IMR-90 (cell line): ENCODE measurements around the gene F2RL1. TPM values are rescaled to one million over a fixed set of nuclear protein-coding genes. Genes with fewer than 3 reads are reported as not detected.
"Not testable (repeated sequence)": the region's sequence is repeated elsewhere in the genome, so short reads cannot be mapped to it uniquely, and the experiment has no call there.

Experiments
- ATAC-seq: fragments of 200-7000 bp; cut with Tn5 transposase; 2 replicates; pipeline ENCODE4 v1.9.1; 2020; ENCODE audit warnings: low read depth, mild to moderate bottlenecking, moderate library complexity
- BruUV-seq: library from RNA; stranded (reverse); fragments of 400-500 nt; replicated peaks from 2 replicates; lab custom pipeline; 2021; lab: Mats Ljungman, UMichigan
- CTCF ChIA-PET: fragments of 300-600 bp; formaldehyde crosslinking; extraction: SDS; loops from one replicate; lab custom pipeline; 2021; ENCODE audit warnings: antibody characterized with exemption; lab: Yijun Ruan, JAX
- POLR2A ChIA-PET: fragments of 300-600 bp; sonication (Branson Sonifier 250); formaldehyde crosslinking; loops from one replicate; lab custom pipeline; 2022; ENCODE audit warnings: antibody characterized with exemption; ENCODE audit not compliant: unreplicated experiment; lab: Charles Lee
- DNase-seq: peaks from one replicate; pipeline ENCODE4 v3.0.0; 2013
- H2AFZ ChIP-seq: replicated peaks from 2 replicates; pipeline ENCODE3; 2013; ENCODE audit warnings: low read length, mild to moderate bottlenecking; ENCODE audit not compliant: poor library complexity
- H2AK5ac ChIP-seq: 2 replicates; pipeline ENCODE4 v1.6.1; 2013; ENCODE audit warnings: low read depth, low read length, inconsistent platforms
- H2AK9ac ChIP-seq: replicated peaks from 2 replicates; pipeline ENCODE3; 2013; ENCODE audit warnings: mild to moderate bottlenecking, low read depth, low read length, moderate library complexity; ENCODE audit not compliant: poor library complexity
- H2BK120ac ChIP-seq: 2 replicates; pipeline ENCODE4 v1.6.1; 2013; ENCODE audit warnings: low read depth, low read length, inconsistent platforms
- H2BK15ac ChIP-seq: 3 replicates; pipeline ENCODE4 v1.6.1; 2013; ENCODE audit warnings: low read depth, low read length, inconsistent platforms
- H2BK20ac ChIP-seq: 2 replicates; pipeline ENCODE4 v1.6.1; 2013; ENCODE audit warnings: low read depth, mild to moderate bottlenecking, inconsistent platforms, low read length, moderate library complexity
- H2BK5ac ChIP-seq: 2 replicates; pipeline ENCODE4 v1.6.1; 2013; ENCODE audit warnings: mild to moderate bottlenecking, low read depth, low read length, inconsistent platforms; ENCODE audit not compliant: poor library complexity, severe bottlenecking
- H3K14ac ChIP-seq: replicated peaks from 2 replicates; pipeline ENCODE4 v1.6.1; 2013; ENCODE audit warnings: low read depth, low read length, inconsistent platforms
- H3K18ac ChIP-seq: 2 replicates; pipeline ENCODE4 v1.6.1; 2013; ENCODE audit warnings: low read depth, low read length, control low read depth
- H3K23ac ChIP-seq: 2 replicates; pipeline ENCODE4 v1.6.1; 2013; ENCODE audit warnings: low read depth, low read length, inconsistent platforms
- H3K27ac ChIP-seq: 2 replicates; pipeline ENCODE4 v1.5.1; 2013; ENCODE audit warnings: mild to moderate bottlenecking, control low read depth, low read length; ENCODE audit not compliant: insufficient read depth
- H3K27me3 ChIP-seq: 2 replicates; pipeline ENCODE4 v1.6.1; 2013; ENCODE audit warnings: low read length; ENCODE audit not compliant: control insufficient read depth, insufficient read depth
- H3K36me3 ChIP-seq: 2 replicates; pipeline ENCODE4 v1.6.1; 2013; ENCODE audit warnings: low read length, mixed read lengths; ENCODE audit not compliant: control insufficient read depth, insufficient read depth
- H3K4ac ChIP-seq: 2 replicates; pipeline ENCODE4 v1.6.1; 2013; ENCODE audit warnings: low read depth, low read length, inconsistent platforms
- H3K4me1 ChIP-seq: 2 replicates; pipeline ENCODE4 v1.6.1; 2013; ENCODE audit warnings: low read length, mixed read lengths; ENCODE audit not compliant: control insufficient read depth, insufficient read depth
- H3K4me2 ChIP-seq: 2 replicates; pipeline ENCODE4 v1.6.1; 2013; ENCODE audit warnings: low read depth, mild to moderate bottlenecking, control low read depth, low read length, moderate library complexity
- H3K4me3 ChIP-seq: 2 replicates; pipeline ENCODE4 v1.5.1; 2013; ENCODE audit warnings: low read depth, mild to moderate bottlenecking, control low read depth, low read length, moderate library complexity; ENCODE audit not compliant: insufficient read depth
- H3K56ac ChIP-seq: 2 replicates; pipeline ENCODE4 v1.6.1; 2013; ENCODE audit warnings: low read length, inconsistent platforms; ENCODE audit not compliant: insufficient read depth; ENCODE audit errors: extremely low read depth
- H3K79me1 ChIP-seq, 2 experiments: 2 replicates each; pipeline ENCODE4 v1.6.1; 2013; ENCODE audit warnings: low read length in 2 of 2, inconsistent platforms in 1 of 2, low read depth in 1 of 2
- H3K9ac ChIP-seq: 2 replicates; pipeline ENCODE4 v1.6.1; 2013; ENCODE audit warnings: low read depth, low read length, control low read depth
- H3K9me1 ChIP-seq: 2 replicates; pipeline ENCODE4 v1.6.1; 2013; ENCODE audit warnings: low read length, inconsistent platforms; ENCODE audit not compliant: insufficient read depth
- H3K9me3 ChIP-seq: 2 replicates; pipeline ENCODE4 v1.6.1; 2013; ENCODE audit warnings: low read length; ENCODE audit not compliant: control insufficient read depth, insufficient read depth
- H4K20me1 ChIP-seq: 2 replicates; pipeline ENCODE4 v1.6.1; 2013; ENCODE audit warnings: low read length, inconsistent platforms; ENCODE audit not compliant: insufficient read depth
- H4K5ac ChIP-seq: 2 replicates; pipeline ENCODE4 v1.6.1; 2013; ENCODE audit warnings: mild to moderate bottlenecking, low read depth, low read length, control low read depth
- H4K8ac ChIP-seq, 2 experiments: 2 replicates each; pipeline ENCODE4 v1.6.1; 2013; ENCODE audit warnings: low read depth in 2 of 2, low read length in 2 of 2, control low read depth in 1 of 2, inconsistent platforms in 1 of 2
- H4K91ac ChIP-seq: 2 replicates; pipeline ENCODE4 v1.6.1; 2013; ENCODE audit warnings: low read depth, low read length, inconsistent platforms; ENCODE audit not compliant: insufficient read depth
- WGBS, 2 experiments: methylation state at CpG; one replicate each; pipeline versions ENCODE4 v1.1.5 to v1.1.7; 2013; ENCODE audit warnings: missing lambda C conversion rate in 2 of 2; ENCODE audit not compliant: insufficient read length in 1 of 2; ENCODE audit errors: extremely low coverage in 2 of 2; 5-methylcytosine and 5-hydroxymethylcytosine counted together
- dilution Hi-C: fragments of 300-500 bp; cut with HindIII; formaldehyde crosslinking; loops from one replicate; pipeline ENCODE4 v1.14.3; 2018; ENCODE audit warnings: low sequenced_read_pairs; ENCODE audit not compliant: unreplicated experiment
- in situ Hi-C: fragments of 300-500 bp; cut with MboI; formaldehyde crosslinking; loops from 3 replicates; pipeline ENCODE4 v1.14.3; 2019; ENCODE audit warnings: low sequenced_read_pairs, inconsistent platforms, mixed read lengths
- intact Hi-C: fragments of 100-400 bp; cut with micrococcal nuclease; formaldehyde crosslinking; loops from 2 replicates; pipeline ENCODE4 v1.10.0; 2022
- polyA plus RNA-seq, 3 experiments: library from polyadenylated mRNA; depleted of rRNA; stranded (reverse); fragments of >200 nt; gene quantifications; 2 replicates each; pipeline ENCODE4 v1.2.3, GENCODE V29; 2012; ENCODE audit warnings: low replicate concordance in 1 of 3
- total RNA-seq: library from RNA; depleted of rRNA; stranded (reverse); fragments of >200 nt; gene quantifications from 2 replicates; pipeline ENCODE4 v1.2.3, GENCODE V29; 2012

The F2RL1 gene
- total and polyA plus RNA-seq, 2 of the 4 experiments (the other 2 are of a cell fraction) = 5.6 to 12.4 TPM

- H2BK15ac ChIP-seq, intact Hi-C loops, H3K9ac ChIP-seq, H4K8ac ChIP-seq, CTCF ChIA-PET, H2BK20ac ChIP-seq, in situ Hi-C loops, H3K4me2 ChIP-seq, H3K4me1 ChIP-seq, H4K91ac ChIP-seq, H3K4ac ChIP-seq, H3K79me1 ChIP-seq, H3K4me3 ChIP-seq, ATAC-seq, H2AFZ ChIP-seq, H2BK5ac ChIP-seq, dilution Hi-C loops, H2BK120ac ChIP-seq, H3K23ac ChIP-seq, H3K14ac ChIP-seq, H2AK5ac ChIP-seq, H4K5ac ChIP-seq, H3K9me3 ChIP-seq, H3K18ac ChIP-seq, H3K36me3 ChIP-seq, H3K27me3 ChIP-seq, H2AK9ac ChIP-seq, DNase-seq, H3K27ac ChIP-seq, H4K20me1 ChIP-seq, BruUV-seq, H3K9me1 ChIP-seq, H3K56ac ChIP-seq: not testable (repeated sequence)
- POLR2A ChIA-PET = interaction anchor here (0.7 kb wide), 1 partner anchor 83 kb away, joined by 3 read pairs; no protein-coding TSS in a partner anchor
- WGBS, 2 experiments = 100% methylated on average over 2 of the region's 7 CpGs; no CpG with 5 or more reads in 1 of the 2 experiments
Observed at GRCh38 chr5:76822105-76822731, 3.4 kb downstream of the F2RL1 start.

DNA sequence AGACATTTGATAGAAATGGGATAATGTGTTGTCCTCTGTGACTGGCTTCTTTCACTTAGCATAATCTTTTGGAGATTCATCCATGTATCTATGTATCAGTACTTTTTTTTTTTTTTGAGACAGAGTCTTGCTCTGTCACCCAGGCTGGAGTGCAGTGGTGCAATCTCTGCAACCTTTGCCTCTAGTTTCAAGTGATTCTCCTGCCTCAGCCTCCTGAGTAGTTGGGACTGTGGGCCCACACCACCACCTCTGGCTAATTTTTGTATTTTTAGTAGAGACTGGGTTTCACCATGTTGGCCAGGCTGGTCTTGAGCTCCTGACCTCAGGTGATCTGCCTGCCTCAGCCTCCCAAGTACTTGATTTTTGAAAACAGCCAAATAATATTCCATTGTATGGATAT is 7.6 kb downstream of the F2RL1 start:
- H4K8ac ChIP-seq, H4K91ac ChIP-seq, H3K4me3 ChIP-seq, H3K27ac ChIP-seq, H2BK15ac ChIP-seq, H3K9me3 ChIP-seq, H3K79me1 ChIP-seq, H2BK120ac ChIP-seq, H4K20me1 ChIP-seq, intact Hi-C loops, ATAC-seq, H3K18ac ChIP-seq, in situ Hi-C loops, H3K27me3 ChIP-seq, dilution Hi-C loops, POLR2A ChIA-PET, H3K4me2 ChIP-seq, H3K56ac ChIP-seq, H4K5ac ChIP-seq, H3K4me1 ChIP-seq, H3K36me3 ChIP-seq, H2BK20ac ChIP-seq, H2AK5ac ChIP-seq, H3K14ac ChIP-seq, H3K9me1 ChIP-seq, H2BK5ac ChIP-seq, H3K23ac ChIP-seq, H2AFZ ChIP-seq, H3K9ac ChIP-seq, H2AK9ac ChIP-seq, DNase-seq, H3K4ac ChIP-seq, BruUV-seq: not testable (repeated sequence)
- CTCF ChIA-PET = interaction anchor here (0.6 kb wide), 1 partner anchor 470 kb away, joined by 4 read pairs; no protein-coding TSS in a partner anchor
